Epidermal melanocyte (primary cell): ENCODE results near the gene TRPC3.
"Not testable (repeated sequence)": the region's sequence is repeated elsewhere in the genome, so short reads cannot be mapped to it uniquely, and the experiment has no call there.

Source experiments
- DNase-seq: peaks from one replicate; pipeline ENCODE4 v3.0.0; 2011; ENCODE audit warnings: low spot score; ENCODE audit not compliant: insufficient read length

The TRPC3 gene

DNA sequence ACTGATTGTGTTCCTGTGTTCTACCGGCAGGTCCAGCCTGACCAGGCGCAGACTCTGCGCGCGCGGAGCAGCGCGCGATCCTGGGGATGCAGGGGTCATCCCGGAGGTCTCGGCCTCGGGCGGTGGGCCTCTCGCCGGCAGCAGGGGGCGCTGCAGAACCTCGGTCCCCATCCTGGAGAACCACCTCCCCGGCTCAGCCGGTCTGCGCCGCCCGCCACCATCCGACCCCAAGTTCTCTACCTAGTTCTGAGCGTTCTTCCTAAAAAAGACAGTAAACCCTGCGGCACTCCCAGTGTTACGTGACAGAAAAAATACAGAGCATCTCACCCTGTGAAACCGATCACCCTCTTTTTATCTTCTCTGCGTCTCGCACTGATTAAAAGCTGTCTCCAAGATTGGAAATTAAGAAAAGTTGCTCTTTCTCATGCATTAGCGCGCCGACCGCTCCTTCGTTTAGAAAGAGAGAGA is 1.6 kb downstream of the TRPC3 start:
- peak; percentile 72 for DNase-seq

DNA sequence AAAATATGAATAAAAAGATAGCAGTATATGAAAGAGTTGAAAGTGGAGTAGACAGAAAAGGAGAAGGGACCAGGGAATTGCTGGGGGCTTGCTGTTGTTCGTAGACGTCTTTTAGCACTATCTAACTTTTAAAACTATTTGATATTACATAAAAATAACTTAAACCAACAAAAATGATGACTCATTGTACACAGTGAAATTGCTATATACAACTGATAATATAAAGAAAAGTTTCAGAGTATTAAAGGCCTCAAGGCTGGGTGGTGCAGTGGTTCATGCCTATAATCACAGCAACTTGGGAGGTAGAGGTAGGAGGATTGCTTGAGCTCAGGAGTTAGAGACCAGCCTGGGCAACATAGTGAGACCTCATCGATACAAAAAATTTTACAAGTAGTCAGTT is 5.2 kb downstream of the TRPC3 start:
- no peak for DNase-seq

DNA sequence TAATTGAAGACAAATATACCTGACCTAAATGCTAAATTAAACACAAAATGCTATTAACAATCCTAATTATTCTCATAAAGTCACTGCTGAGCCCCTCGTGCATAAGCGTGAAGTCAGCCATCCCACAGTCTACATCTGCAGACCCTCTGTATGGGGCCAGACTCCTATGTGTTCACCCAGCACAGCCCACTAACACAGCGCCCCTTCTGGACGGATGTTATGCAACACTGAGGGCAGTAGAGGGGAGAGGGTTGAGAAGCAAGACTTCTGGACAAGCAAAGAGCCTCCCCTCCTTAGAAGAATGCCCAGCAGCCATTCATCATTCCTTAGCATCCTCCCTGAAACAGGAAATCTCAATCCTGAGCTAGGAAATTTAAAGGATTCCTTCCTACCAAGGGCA is 7.9 kb downstream of the TRPC3 start:
- DNase-seq, result no peak

DNA sequence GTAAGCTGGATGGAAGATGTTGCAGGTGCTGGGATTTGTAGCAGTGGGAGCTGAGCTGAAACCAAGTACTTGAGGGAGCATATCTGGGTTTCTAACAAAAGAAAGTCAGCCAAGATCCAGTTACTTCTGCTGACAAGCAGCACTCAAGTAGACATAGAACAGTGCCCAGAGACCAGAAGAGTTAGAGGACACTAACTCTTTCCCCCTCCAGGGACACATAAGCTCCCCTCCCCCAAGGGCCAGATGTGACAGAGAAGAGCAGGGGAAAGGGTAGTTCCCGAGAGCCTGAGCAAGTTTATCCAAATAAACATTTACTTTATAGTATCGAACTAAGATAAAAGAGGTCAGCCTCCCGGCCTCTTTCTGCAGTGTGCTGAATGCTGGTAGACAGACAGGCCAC is 12.2 kb downstream of the TRPC3 start:
- DNase-seq, result no peak

DNA sequence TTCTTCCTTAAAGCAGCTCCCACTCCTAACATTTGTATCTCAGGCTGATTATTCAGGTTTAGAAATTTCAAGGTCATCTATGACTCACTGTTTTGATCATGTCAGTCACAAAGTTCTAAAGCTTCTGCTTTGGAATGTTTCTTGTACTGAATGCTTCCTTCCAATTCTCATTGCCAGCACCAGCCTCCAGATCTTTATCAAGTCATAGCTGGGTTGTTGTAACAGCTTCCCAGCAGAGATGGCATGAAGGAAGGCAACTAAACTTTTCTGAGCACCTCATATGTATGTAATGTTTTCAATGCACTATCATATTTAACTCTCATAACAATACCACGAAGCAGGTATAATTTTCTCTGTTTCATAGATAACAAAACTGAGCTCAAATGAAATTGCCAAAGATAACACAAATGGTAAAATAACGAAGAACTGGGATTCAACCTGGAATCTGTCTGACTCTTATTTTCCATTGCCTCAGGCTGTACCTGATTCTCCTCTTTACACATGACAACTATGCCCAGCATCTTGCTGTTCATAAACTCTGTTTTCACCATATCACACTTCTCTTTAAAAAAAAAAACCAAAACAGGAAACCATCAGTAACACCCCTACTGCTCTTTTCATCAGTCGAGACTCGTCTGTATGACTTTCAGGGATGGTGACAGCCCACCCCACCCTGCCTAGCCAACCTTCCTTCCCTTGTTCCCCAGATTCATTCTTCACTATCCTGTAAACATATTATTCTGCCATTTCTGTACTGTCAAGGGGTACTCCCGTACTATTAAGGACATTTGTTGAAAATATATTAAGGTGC is 13.4 kb downstream of the TRPC3 start:
- no peak for DNase-seq

DNA sequence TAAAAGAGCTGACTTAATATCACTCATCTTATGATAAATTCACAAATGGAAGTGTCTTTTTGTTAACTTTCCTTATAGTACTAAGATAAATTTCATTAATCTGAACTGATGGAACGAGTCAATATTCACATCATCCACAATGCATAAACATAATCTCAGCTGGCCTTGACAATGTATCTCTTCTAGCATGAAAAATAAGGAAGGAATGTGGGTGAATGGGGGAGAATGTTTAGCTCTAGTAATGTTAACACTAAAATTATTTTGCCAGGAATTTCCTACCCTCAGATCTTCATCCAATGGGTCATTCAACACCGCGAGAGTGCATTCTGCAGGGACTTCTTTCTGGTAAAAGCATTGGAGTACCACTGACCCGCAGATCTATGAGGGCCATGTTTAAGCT is 15.8 kb downstream of the TRPC3 start:
- DNase-seq, result no peak

DNA sequence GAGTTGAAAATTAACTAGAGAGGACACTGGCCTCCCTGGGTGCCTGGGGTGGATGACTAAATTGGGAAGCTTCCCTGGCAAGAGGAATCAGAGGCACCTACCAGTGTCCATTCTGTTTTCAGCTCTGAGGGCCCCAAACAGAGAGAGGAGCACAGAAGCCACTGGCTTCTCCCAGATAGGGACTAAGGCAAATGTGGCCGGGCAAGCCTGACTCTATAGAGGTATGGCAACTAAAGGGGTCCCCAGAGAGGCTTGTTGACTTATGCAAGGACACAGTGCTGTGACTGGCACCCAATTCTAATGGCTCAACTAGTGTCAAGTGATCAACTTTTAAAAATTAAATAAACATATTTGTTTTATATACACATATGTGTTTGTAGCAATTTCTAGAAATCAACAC is 17.2 kb downstream of the TRPC3 start:
- no peak for DNase-seq

DNA sequence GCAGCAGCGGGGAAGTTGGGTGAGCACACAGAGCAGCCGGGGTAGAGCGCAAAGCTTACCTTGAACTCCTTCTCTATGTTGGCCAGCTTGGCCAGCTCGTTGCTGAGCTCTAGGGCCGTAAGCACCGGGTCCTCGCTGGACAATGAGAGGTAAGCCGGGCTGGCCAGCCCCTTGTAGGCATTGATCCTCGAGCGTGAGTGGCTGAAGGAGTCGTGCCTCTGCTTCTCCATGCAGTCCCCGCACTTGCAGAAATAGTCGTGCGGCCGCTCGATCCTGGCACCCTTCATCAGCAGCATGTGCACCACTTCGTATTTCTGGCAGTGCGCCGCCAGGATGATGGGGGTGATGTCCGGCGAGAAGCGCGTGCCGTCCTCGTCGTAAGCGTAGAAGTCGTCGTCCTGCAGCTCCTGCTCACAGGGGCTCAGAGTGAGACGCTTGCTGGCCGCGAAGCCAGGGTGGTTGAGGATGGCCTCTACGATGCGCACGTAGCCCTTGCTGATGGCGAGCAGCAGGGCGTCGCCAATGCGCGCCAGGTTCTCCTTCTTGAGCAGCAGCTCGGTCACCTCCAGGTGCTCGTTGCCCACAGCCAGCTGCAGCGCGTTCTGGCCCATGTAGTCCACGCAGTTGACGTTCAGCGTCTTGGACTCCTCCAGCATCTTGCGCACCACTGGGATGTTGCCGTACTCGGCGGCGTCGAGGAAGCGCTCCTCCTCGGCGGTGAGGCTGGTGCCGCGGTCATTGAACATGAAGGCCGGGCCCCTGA is 19.5 kb downstream of the TRPC3 start:
- DNase-seq, result no peak

DNA sequence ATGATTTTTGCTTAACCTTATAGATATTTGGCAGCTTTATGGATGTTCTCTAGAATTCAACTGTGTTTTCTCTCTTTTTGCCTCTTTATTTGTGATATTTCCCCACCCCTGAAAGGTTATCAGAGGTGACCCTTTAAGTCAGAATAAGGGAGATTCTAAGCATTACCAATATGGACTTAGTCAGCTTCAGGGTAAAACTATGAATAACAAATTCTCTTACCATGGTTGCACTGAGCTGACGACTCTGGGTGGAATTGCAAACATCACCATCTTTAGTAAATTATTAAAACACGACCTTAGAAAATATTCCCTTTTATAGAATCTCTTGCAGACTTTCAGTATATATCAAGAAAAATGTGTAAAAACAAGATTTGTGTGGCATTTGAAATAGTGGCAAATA is 21.6 kb downstream of the TRPC3 start:
- no peak for DNase-seq

DNA sequence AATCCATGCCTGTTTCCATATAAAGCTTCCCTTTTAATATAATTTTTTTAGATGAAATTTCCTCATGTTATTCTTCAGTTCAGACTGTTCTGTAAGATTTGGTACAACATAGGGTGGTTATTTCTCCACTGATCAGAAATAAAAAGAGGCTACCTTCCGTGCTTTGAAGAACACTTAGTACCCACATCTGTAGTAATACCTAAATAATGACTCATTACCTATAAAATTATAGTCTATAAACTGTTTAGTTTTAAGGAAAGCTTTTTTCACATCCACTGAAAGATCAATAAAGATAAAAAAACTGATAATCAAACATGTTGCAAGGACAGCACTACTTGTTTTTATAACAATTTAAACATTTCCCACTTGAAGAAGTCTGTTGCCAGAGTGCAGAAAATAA is 23.9 kb downstream of the TRPC3 start:
- DNase-seq, result no peak

DNA sequence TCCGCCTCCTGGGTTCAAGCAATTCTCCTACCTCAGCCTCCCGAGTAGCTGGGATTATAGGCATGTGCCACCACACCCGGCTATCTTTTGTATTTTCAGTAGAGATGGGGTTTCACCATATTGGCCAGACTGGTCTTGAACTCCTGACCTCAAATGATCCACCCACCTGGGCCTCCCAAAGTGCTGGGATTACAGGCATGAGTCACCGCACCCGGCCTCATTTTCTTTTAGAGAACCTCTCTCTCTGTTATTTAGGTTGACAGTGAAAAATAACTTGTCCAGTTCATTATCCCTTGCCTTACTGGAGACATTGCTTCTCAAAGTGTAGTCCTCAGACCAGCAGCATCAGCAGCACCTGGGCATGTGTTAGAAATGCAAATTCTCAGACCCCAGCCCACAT is 25.4 kb downstream of the TRPC3 start:
- not testable (repeated sequence) for DNase-seq

DNA sequence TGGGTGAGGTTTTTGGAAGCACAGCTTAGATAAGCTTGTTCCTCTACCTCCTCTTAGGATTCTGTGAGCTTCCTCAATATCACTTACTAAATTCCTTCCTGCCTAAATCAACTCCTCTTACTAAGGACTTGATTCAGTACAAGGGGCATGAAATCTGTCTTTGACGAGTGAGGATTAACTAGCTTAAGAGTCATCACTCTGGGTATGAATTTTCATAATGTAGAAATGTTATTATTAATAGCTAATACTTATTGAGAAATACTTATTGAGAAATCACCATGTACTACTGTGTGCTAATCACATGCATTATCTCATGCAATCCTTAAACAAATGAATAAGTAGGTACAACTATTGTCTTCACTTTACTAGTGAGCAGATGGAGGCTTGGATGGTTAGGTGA is 28.6 kb downstream of the TRPC3 start:
- DNase-seq, result no peak

DNA sequence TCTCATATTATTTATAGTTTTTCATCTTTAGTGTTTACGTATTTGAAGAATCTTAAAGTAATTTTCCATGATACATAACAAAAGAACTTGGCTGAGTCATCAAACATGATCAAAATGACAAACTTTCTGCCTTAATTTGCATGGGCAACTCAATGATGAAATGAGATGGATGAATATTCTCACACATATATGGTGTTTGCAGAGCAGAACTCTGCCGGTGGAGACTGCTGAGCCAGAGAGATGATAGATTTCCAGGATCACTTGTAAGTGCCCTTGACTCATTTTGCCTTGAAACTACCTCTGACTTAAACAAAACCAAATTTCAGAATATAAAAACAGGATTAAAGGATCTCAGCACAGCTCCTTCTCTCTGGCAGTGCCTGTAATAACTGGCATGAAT is 38.2 kb downstream of the TRPC3 start:
- no peak for DNase-seq

DNA sequence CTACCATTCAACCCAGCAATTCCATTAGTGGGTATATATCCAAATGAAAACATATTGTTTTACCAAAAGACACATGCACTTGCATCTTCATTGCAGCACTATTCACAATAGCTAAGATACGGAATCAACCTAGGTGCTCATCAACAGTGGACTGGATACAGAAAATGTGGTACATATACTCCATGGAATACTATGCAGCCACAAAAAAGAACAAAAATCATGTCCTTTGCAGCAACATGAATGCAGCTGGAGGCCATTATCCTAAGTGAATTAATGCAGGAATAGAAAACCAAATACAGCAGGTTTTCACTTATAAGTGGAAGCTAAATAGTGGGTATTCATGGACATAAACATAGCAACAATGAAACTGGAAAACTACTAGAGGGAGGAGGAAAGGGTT is 43.5 kb downstream of the TRPC3 start:
- no peak for DNase-seq

DNA sequence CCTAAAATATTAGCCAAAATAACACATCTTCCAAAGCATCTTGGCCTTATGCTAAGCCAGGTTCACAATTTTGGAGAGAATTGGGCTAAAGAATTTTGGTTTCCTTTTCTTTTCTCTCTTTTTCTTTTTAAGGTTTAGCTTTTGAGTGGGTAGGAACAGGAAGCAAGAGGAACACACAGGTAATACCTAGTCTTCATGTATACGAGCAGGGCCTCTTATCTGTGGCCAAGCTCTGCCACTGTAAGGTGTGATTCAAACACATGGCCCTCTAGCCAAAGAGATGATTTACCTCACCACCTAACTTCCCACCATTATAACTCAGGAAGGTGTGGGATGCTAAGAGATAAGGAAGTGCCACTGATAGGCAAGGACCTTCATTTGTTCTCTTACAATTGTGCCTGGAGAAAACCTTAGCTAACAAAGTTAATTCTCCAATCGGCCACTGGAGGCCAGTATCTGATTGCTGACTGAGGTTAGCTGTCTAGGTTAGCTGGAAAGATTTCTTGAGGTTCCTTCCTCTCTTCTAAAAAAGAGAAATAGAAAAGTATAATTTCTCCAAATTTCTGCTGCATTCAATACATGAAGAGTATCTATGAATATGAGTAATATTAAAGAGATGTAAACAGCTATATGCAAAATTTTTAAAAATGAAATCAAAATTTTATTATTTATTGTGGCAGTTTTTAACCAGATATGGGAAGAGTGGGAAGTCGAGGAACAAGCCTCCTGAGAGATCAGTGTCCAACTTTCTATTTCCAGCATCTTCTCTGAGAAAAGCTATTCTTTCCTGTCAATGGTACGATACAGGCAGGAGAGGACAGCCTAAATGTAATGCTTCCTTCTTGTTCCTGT is 51.5 kb downstream of the TRPC3 start:
- peak; percentile 55 for DNase-seq

DNA sequence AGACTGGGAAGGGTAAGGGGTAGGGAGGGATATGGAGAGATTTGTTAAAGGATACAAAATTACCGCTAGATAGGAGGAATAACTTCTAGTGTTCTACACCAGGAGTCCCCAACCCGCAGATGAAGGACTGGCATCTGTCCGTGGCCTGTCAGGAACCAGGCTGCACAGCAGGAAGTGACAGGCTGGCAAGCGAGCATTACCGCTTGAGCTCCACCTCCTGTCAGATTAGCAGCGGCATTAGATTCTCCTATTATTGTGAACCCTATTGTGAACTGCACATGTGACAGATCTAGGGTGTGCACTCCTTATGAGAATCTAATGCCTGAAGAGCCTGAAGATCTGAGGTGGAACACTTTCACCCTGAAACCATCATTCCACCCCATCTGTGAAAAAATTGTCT is 53.7 kb downstream of the TRPC3 start:
- DNase-seq, result no peak

DNA sequence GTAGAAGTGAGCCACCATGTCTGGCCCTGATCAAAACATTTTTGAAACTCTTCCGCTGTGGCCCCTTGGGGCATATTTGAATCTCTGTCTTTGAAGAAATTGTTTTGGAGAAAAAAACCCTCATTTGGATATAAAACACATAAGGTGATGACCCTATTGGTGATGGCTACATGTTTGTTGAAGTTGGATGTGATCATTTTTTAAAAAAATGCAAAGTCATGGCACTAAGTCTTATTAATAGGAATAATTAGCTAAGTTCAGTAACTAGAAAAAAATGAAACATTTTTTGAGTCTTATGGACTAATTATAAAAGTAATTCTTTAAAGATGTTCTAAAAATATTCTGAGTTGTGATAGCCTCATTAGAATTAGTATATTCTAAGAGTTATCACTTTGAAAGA is 63.7 kb downstream of the TRPC3 start:
- DNase-seq, result no peak

DNA sequence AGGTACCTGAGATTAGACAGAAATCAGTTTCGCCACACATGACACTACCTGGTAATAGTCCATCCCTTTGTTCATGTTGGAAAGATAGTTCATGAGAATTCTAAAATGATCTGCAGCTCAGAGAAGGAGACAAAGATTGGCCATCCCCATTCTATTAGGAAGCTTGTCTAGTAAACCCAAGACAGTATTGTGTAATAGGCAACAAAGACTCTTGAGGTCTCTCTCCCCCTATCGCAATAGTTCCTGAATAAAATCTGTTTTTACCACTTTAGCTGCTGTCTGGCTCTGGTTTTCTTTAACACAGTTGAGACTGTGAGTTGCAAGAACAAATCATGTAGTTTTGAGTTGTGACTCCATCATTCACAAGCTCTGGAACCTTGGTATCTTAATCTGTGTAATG is 66.7 kb downstream of the TRPC3 start:
- no peak for DNase-seq

DNA sequence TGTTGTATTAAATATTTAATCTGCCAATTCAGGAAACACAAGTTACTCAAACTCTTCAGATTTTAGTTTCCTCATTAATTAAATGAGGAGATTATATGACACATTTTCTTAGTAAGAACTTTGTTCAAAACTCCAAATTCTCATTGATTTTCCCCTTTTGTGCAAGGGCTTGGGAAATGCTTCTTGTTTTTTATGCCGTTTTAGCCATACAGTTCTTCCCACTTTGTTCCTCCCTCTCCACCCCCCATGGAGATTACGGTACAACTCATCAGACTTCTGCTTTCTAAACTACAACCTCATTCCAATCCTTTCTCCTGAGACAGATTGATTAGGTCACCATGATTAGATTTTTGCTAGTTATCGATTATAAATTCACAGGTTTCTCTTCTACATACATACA is 70.7 kb downstream of the TRPC3 start:
- no peak for DNase-seq

DNA sequence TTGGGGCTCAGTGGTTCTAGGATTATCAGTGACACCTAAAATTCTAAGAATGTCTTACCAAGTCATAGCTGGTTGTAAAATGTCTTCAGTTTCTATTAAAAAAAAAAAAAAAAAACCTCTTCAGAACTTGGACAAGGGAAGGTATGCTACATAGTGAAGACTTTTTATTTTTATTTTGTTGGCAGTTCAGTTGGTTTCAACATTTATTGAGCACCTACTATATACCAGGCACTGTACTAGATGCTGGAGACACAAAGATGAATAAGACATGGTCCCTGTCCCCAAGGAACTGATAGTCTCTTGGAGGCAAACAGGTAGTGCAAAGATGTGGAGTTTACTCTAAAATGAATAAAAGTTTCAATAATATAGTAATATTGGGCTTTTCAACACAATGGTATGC is 72.7 kb downstream of the TRPC3 start:
- DNase-seq, result no peak

DNA sequence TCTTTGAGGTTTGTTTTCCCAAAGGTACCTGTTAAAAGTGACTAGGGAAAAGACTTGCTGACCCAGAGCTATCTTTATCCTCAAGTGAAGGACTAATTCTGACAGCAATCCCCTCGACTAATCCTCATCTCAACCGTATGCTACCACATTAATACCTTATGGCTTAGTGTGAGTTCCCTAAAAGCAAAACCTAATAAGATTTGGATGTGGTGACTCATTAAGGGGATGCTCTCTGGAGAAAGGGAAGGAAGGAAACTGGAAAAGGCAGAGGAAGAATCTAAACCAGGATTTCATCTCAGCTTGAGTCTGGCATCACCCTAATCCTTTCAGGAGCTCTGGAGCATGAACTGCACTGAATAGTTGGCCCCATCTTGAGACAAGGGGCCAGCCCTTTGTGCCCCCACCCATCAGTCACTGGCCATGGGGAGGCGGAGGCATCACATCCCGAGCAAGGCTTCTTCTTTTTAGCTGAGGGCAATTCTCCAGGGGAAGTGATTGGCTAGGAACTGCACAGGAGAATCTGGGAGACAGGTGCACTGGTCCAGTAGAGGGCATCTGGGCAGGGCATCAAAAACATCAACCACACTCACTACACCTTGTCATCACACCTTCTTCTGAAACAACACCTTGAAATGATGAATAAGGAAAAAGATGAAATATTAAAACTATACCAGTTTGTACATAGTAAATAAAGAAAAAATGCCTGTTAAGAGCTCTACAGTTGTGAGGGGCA is 74.7 kb downstream of the TRPC3 start:
- no peak for DNase-seq
